ENCODE measurements around the gene APC2. TPM values are rescaled to one million over a fixed set of nuclear protein-coding genes. Genes with fewer than 3 reads are reported as not detected.

Gene APC2
- total RNA-seq, 1 donor from 2014 or later: 1.3 TPM

- Mint-ChIP-seq H3K36me3 (peaks cover 17% of the 10 kb centered on the region), H3K4me1 (peaks cover 6% of the 10 kb centered on the region), H3K27me3 (ENCODE audit: insufficient read depth, low read depth) (peaks cover 17% of the 10 kb centered on the region), H3K9me3 (no peaks in the 10 kb centered on the region), H3K27ac (no peak overlapping the region), H3K4me3 (no peak overlapping the region)
- Histone ChIP-seq H4K20me1 (ENCODE audit: low read depth) (peaks cover 85% of the 10 kb centered on the region), H3K4me3 (no peak overlapping the region), H3K4me2 (no peak overlapping the region), H3K9me3 (ENCODE audit: low read depth) (no peaks in the 10 kb centered on the region), H3K79me2 (ENCODE audit: low read depth) (no peaks in the 10 kb centered on the region), H3K9ac (no peak overlapping the region), H3K27me3 (peaks cover 72% of the 10 kb centered on the region), H3K4me1 (no peaks in the 10 kb centered on the region), H2AFZ (replicated peaks) (no peak overlapping the region), H3F3A (ENCODE audit: low read depth) (peaks cover 13% of the 10 kb centered on the region), H3K27ac (no peak overlapping the region), H3K36me3 (no peaks in the 10 kb centered on the region)
- TF ChIP-seq EZH2phosphoT487 (IDR thresholded peaks at IDR 0.05): no peak
- no peak for DNase-seq (ENCODE audit: low spot score)
Observed at GRCh38 chr19:1459479-1459878, 9.6 kb downstream of the APC2 start.

- Histone ChIP-seq H3K27me3 (peaks cover 72% of the 10 kb centered on the region), H3K79me2 (ENCODE audit: low read depth) (no peaks in the 10 kb centered on the region), H3F3A (ENCODE audit: low read depth) (peaks cover 6% of the 10 kb centered on the region), H3K27ac (no peak overlapping the region), H3K9ac (no peak overlapping the region), H3K4me1 (no peaks in the 10 kb centered on the region), H3K36me3 (no peaks in the 10 kb centered on the region), H3K4me3 (no peak overlapping the region), H4K20me1 (ENCODE audit: low read depth) (peaks cover 88% of the 10 kb centered on the region), H2AFZ (replicated peaks) (no peak overlapping the region), H3K4me2 (no peak overlapping the region), H3K9me3 (ENCODE audit: low read depth) (no peaks in the 10 kb centered on the region)
- Mint-ChIP-seq H3K4me1 (peaks cover 6% of the 10 kb centered on the region), H3K9me3 (no peaks in the 10 kb centered on the region), H3K36me3 (peaks cover 17% of the 10 kb centered on the region), H3K4me3 (no peak overlapping the region), H3K27me3 (ENCODE audit: insufficient read depth, low read depth) (peaks cover 20% of the 10 kb centered on the region), H3K27ac (no peak overlapping the region)
- DNase-seq (ENCODE audit: low spot score): no peak
- no peak for TF ChIP-seq CTCF (IDR thresholded peaks at IDR 0.05)
- no peak for TF ChIP-seq EZH2phosphoT487 (IDR thresholded peaks at IDR 0.05)
- no peak for TF ChIP-seq EZH2 (IDR thresholded peaks at IDR 0.05)
Observed at GRCh38 chr19:1460033-1460995, 10.4 kb downstream of the APC2 start.

- peaks cover 88% of the 10 kb centered on the region for H4K20me1 ChIP-seq (ENCODE audit: low read depth)
- no peak overlapping the region for H3K9ac ChIP-seq
- no peak overlapping the region for H3K4me2 ChIP-seq
- no peaks in the 10 kb centered on the region for H3K79me2 ChIP-seq (ENCODE audit: low read depth)
- H3K4me1 Mint-ChIP-seq: peaks cover 2% of the 10 kb centered on the region
- peaks cover 72% of the 10 kb centered on the region for H3K27me3 ChIP-seq
- H3K4me3 ChIP-seq: no peak overlapping the region
- H3K4me3 Mint-ChIP-seq: no peak overlapping the region
- H3K9me3 ChIP-seq (ENCODE audit: low read depth): no peaks in the 10 kb centered on the region
- H3K27ac Mint-ChIP-seq: no peak overlapping the region
- peaks cover 6% of the 10 kb centered on the region for H3F3A ChIP-seq (ENCODE audit: low read depth)
- H3K36me3 Mint-ChIP-seq: peaks cover 14% of the 10 kb centered on the region
- TF ChIP-seq EZH2 (IDR thresholded peaks at IDR 0.05) (no peak), EZH2phosphoT487 (IDR thresholded peaks at IDR 0.05) (no peak), CTCF (IDR thresholded peaks at IDR 0.05) (no peak)
- no peak for DNase-seq (ENCODE audit: low spot score)
- no peak overlapping the region for H3K27ac ChIP-seq
- no peak overlapping the region for H2AFZ ChIP-seq (replicated peaks)
- H3K36me3 ChIP-seq: no peaks in the 10 kb centered on the region
- no peaks in the 10 kb centered on the region for H3K9me3 Mint-ChIP-seq
- H3K27me3 Mint-ChIP-seq (ENCODE audit: insufficient read depth, low read depth): peaks cover 17% of the 10 kb centered on the region
- H3K4me1 ChIP-seq: peaks cover 4% of the 10 kb centered on the region
Observed at GRCh38 chr19:1461862-1462261, 11.9 kb downstream of the APC2 start.
